Activated gamma-delta T cell treated with anti-CD3 and anti-CD28 coated beads, Interleukin-2, amount 50 U/mL, for 16 hours (primary cell): ENCODE results near the gene ARID5B.
A peak's percentile ranks its signal among the peaks of the same experiment; 100 is the strongest.
"Not testable (repeated sequence)": the region's sequence is repeated elsewhere in the genome, so short reads cannot be mapped to it uniquely, and the experiment has no call there.

Experiments
- DNase-seq: peaks from one replicate; pipeline ENCODE4 v3.0.0-alpha.2; 2020; ENCODE audit warnings: low read depth

ARID5B gene, protein sequence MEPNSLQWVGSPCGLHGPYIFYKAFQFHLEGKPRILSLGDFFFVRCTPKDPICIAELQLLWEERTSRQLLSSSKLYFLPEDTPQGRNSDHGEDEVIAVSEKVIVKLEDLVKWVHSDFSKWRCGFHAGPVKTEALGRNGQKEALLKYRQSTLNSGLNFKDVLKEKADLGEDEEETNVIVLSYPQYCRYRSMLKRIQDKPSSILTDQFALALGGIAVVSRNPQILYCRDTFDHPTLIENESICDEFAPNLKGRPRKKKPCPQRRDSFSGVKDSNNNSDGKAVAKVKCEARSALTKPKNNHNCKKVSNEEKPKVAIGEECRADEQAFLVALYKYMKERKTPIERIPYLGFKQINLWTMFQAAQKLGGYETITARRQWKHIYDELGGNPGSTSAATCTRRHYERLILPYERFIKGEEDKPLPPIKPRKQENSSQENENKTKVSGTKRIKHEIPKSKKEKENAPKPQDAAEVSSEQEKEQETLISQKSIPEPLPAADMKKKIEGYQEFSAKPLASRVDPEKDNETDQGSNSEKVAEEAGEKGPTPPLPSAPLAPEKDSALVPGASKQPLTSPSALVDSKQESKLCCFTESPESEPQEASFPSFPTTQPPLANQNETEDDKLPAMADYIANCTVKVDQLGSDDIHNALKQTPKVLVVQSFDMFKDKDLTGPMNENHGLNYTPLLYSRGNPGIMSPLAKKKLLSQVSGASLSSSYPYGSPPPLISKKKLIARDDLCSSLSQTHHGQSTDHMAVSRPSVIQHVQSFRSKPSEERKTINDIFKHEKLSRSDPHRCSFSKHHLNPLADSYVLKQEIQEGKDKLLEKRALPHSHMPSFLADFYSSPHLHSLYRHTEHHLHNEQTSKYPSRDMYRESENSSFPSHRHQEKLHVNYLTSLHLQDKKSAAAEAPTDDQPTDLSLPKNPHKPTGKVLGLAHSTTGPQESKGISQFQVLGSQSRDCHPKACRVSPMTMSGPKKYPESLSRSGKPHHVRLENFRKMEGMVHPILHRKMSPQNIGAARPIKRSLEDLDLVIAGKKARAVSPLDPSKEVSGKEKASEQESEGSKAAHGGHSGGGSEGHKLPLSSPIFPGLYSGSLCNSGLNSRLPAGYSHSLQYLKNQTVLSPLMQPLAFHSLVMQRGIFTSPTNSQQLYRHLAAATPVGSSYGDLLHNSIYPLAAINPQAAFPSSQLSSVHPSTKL

GRCh38 chr10:61900829-61901792 lies at the start of gene ARID5B:
TSS of gene ARID5B (plus strand) at chr10:61901699. CDS start at chr10:61901710, 11 bp downstream.
- no peak for DNase-seq

- no peak for DNase-seq
Observed at GRCh38 chr10:61852261-61852660, 49.2 kb upstream of the ARID5B start.

- no peak for DNase-seq
Observed at GRCh38 chr10:61855771-61856170, 45.7 kb upstream of the ARID5B start.

- DNase-seq, result no peak
Observed at GRCh38 chr10:61857746-61858145, 43.8 kb upstream of the ARID5B start.

- no peak for DNase-seq
Observed at GRCh38 chr10:61859786-61860185, 41.7 kb upstream of the ARID5B start.

DNA sequence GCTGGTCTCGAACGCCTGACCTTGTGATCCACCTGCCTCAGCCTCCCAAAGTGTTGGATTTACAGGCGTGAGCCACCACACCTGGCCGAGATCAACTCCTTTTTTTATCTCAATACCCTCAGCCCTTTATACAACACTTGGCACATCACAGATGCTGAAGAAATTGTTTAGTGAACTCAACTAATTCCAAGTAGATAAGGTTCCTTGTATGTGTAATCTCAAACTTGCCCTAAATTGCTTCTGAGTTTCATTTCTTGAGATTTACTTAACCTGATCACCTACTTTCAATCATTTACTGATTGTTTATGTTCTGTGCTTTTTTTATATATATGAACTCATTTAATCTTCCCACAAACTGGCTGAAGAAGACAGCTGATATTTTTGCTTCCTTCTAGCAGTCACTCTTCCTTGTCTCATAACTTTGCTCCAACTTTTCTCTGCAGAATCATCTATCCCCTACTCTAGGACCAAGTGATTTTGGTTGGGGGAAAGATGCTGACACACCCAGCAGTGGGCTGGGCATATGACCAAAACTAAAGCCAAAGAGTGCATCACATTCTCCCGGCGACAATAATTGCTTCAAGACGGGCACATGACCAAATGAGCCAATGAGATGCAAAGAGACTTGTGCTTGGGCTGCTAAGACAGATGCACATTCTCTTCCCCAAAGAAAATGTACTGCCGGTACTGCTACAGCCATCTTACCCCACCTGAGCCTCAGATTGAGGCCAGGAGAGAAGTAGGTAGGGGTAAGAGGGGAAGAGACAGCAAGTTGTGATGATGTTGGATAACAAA lies 40.3 kb upstream of the ARID5B start:
- DNase-seq, result no peak

GRCh38 chr10:61863981-61864380 lies 37.5 kb upstream of the ARID5B start:
- no peak for DNase-seq

GRCh38 chr10:61866700-61867368 lies 34.7 kb upstream of the ARID5B start:
- no peak for DNase-seq

GRCh38 chr10:61867374-61867773 lies 34.1 kb upstream of the ARID5B start:
- DNase-seq, result not testable (repeated sequence)

GRCh38 chr10:61867817-61868216 lies 33.7 kb upstream of the ARID5B start:
- peak; percentile 39 for DNase-seq

GRCh38 chr10:61869041-61869675 lies 32.3 kb upstream of the ARID5B start:
- no peak for DNase-seq

- DNase-seq, result no peak
Observed at GRCh38 chr10:61869774-61870525, 31.5 kb upstream of the ARID5B start.

DNA sequence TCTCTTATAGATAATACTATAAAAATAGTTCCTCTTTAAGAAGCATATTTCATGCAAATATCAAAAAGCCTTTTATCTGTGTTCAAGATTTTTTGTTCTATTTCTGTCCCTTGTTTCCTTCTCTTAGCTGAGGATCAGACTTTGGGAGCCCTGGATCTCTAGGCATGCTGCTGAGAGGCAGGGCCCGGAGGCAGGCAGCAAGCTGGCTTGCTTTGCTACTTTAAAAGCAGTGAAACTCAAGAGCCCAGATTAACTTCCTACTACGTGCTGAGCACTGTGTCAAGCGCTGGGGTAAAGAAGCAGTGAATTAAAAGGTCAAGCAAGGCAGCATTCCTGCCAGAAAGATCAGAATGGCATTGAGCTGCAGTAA lies 31.0 kb upstream of the ARID5B start:
- no peak for DNase-seq

DNA sequence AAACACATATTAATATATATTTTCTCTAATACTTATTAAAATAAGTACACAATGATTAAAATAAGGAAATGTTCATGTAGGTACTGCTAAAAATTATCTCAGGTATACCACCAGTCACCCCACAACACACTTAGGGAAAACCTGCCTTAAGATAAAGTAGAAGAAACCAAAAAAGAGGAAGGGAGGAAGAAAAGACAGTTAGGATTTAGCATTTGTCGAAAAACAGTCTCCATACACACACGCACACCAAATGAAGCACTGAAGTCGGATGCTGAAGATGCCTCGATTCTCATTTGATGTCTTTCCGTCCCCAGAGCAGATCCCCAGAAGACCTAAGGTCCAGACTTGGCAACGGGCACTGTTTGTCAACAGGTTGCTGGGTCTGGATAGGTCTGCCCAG lies 30.0 kb upstream of the ARID5B start:
- no peak for DNase-seq

- DNase-seq, result no peak
Observed at GRCh38 chr10:61877887-61878739, 23.4 kb upstream of the ARID5B start.

DNA sequence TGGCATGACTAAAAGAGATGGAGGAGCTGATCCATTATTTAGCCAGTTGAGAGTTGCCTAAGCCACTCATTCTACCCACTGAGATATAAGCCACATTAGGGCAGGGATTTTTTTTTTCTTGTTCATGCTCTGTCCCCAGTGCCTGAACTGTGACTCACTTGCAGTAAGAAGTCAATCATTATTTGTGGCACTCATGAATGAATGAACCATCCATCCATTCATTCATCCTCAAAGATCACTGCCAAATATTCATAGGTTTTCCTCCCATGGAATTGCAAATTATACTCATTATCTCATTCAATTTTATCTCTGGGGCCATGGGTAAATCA lies 22.8 kb upstream of the ARID5B start:
- DNase-seq, result no peak

DNA sequence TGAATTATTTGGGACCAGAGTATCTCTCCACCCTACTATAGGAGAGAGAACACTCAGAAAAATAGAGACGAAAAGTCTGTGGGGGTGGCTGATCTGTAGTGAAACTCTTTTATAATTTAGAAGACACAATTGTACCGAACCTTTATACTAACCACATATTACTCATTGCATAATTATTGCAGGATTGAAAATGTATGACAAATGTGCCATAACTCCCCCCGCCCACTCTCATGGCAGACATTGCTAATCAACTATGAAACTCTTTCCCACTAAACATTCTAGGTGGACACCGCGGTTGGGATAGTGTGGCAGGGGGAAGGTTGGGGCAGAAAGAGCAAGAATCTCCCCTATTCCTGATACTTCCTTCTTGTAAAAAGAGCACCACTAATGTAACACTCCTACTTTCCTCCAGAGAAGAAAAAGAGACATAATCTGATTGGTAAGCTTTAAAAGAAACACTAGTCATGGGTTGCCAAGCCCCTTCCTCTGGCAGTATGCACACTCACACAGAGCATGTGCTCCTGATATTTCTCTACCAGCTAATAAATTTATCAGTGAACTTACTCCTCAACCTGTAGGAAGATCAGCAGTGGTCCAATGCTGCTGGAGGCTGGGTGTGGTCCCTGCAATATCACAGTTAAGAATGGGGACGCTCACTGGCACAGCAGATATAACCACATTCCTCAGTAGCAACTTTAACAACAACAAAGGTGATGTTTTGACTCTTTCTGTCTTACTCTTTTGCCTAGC lies 18.7 kb upstream of the ARID5B start:
- peak; percentile 28 for DNase-seq
